ENCODE data around the gene TMEM256.

The TMEM256 gene

DNA sequence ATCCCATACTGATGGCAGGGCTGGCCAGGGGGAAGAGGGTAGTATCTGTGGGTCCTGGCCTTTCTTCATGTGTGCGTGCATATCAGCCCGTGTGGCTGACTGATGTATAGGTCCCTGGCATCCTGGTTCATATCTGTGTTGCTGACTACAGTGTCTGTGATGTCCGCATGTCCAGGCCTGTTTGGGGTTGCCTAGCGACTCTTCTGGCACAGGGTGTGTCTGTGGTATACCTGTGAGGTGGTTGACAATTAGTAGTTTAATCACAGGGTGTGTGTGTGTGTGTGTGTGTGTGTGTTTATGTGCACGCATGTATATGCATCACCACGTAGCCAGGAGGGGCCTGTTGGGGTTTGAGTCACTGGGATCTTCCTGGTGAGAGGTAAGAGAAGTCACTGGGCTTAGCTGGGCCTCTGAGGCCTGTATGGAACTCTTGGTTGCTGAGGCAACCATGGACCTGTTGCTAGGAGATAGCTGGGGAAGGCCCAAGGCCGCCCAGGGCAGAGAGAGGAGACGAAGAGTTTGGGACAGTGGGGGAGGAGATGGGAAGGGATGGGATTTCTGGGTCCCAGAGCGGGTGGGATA, 49.5 kb downstream of the TMEM256 start:
- Histone ChIP-seq H3K9ac (no peak overlapping the region), H4K20me1 (ENCODE audit: insufficient read depth) (no peaks in the 10 kb centered on the region), H3K4me3 (IDR thresholded peaks at IDR 0.05; ENCODE audit: insufficient read depth, low read depth, low read length) (no peak overlapping the region), H3K27me3 (ENCODE audit: insufficient read depth, low read depth) (no peaks in the 10 kb centered on the region), H2AFZ (ENCODE audit: low read depth) (no peak overlapping the region), H3K36me3 (ENCODE audit: insufficient read depth) (no peaks in the 10 kb centered on the region), H3K4me1 (ENCODE audit: low read depth, poor library complexity, severe bottlenecking) (no peaks in the 10 kb centered on the region), H3K27ac (no peak overlapping the region), H3K4me2 (no peak overlapping the region), H3K79me2 (ENCODE audit: insufficient read depth, low read depth) (no peaks in the 10 kb centered on the region)
- TF ChIP-seq, protein P1, sequence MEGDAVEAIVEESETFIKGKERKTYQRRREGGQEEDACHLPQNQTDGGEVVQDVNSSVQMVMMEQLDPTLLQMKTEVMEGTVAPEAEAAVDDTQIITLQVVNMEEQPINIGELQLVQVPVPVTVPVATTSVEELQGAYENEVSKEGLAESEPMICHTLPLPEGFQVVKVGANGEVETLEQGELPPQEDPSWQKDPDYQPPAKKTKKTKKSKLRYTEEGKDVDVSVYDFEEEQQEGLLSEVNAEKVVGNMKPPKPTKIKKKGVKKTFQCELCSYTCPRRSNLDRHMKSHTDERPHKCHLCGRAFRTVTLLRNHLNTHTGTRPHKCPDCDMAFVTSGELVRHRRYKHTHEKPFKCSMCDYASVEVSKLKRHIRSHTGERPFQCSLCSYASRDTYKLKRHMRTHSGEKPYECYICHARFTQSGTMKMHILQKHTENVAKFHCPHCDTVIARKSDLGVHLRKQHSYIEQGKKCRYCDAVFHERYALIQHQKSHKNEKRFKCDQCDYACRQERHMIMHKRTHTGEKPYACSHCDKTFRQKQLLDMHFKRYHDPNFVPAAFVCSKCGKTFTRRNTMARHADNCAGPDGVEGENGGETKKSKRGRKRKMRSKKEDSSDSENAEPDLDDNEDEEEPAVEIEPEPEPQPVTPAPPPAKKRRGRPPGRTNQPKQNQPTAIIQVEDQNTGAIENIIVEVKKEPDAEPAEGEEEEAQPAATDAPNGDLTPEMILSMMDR (conservative IDR thresholded peaks at IDR 0.05; ENCODE audit: low read depth, low read length): no peak

All from KMS-11 (cell line).